ENCODE data around the gene SAMD4A. TPM values are rescaled to one million over a fixed set of nuclear protein-coding genes. Genes with fewer than 3 reads are reported as not detected.

Gene SAMD4A
- total RNA-seq, 2 experiments from 2014 or later = 4.6 to 4.7 TPM

GRCh38 chr14:54783660-54784015, 216.7 kb downstream of the SAMD4A start:
- Mint-ChIP-seq H3K36me3 (peaks cover 3% of the 10 kb centered on the region), H3K4me3 (no peak overlapping the region), H3K4me1 (peaks cover 11% of the 10 kb centered on the region), H3K9me3 (no peaks in the 10 kb centered on the region), H3K27ac (no peak overlapping the region), H3K27me3 (peaks cover 3% of the 10 kb centered on the region)
- DNase-seq = no peak

DNA sequence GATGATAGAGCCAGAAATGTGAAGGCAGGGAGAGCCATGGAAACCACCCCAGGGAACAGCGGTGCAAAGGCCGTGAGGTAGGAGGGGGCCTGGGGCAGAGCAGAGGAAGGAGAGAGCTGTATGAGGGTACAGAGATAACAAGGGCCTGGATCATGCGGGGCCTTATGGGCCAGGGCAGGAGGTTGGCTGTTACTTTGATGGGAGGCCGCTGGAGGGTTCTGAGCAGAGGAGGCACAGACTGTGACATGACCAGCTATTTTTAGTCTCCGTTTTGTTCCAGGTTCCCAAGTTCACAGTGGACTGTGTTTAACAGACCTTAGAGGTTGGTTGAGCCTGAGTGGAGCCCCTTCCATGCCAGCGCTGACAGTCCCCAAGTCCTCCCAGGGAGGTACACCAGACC, 217.1 kb downstream of the SAMD4A start:
- no peaks in the 10 kb centered on the region for H3K9me3 Mint-ChIP-seq
- peaks cover 11% of the 10 kb centered on the region for H3K4me1 Mint-ChIP-seq
- DNase-seq = no peak
- H3K4me3 Mint-ChIP-seq = no peak overlapping the region
- peaks cover 3% of the 10 kb centered on the region for H3K27me3 Mint-ChIP-seq
- no peak overlapping the region for H3K27ac Mint-ChIP-seq
- peaks cover 3% of the 10 kb centered on the region for H3K36me3 Mint-ChIP-seq

DNA sequence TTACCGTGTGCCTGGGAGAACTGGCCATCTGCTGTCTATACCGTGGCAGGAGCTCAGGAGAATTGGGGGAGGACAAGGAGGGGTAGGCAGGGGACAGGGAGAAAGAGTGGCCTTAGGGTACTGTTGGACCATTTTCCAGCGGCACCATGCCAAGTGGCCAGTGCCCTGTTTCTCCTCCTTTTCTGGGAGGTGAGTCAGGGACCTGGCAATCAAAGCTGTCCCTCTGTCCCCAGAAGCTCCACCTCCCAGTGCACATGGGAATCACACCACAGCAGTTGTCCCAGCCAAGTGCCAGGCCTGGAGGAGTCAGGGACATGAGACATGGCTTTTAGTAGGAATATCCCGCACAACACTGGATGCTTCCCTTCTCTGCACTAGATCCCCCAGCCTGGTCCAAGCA, 217.7 kb downstream of the SAMD4A start:
- peaks cover 3% of the 10 kb centered on the region for H3K27me3 Mint-ChIP-seq
- H3K36me3 Mint-ChIP-seq = peaks cover 3% of the 10 kb centered on the region
- DNase-seq = no peak
- H3K4me1 Mint-ChIP-seq = peaks cover 11% of the 10 kb centered on the region
- H3K9me3 Mint-ChIP-seq = no peaks in the 10 kb centered on the region
- H3K27ac Mint-ChIP-seq = no peak overlapping the region
- no peak overlapping the region for H3K4me3 Mint-ChIP-seq

GRCh38 chr14:54785136-54785777, 218.3 kb downstream of the SAMD4A start:
- H3K4me3 Mint-ChIP-seq = no peak overlapping the region
- no peaks in the 10 kb centered on the region for H3K9me3 Mint-ChIP-seq
- peaks cover 3% of the 10 kb centered on the region for H3K27me3 Mint-ChIP-seq
- peaks cover 11% of the 10 kb centered on the region for H3K4me1 Mint-ChIP-seq
- peaks cover 3% of the 10 kb centered on the region for H3K36me3 Mint-ChIP-seq
- H3K27ac Mint-ChIP-seq = no peak overlapping the region
- no peak for DNase-seq

- Mint-ChIP-seq H3K4me1 (peaks cover 11% of the 10 kb centered on the region), H3K4me3 (no peak overlapping the region), H3K36me3 (peaks cover 3% of the 10 kb centered on the region), H3K27me3 (no peaks in the 10 kb centered on the region), H3K9me3 (no peaks in the 10 kb centered on the region), H3K27ac (no peak overlapping the region)
- DNase-seq = no peak
Measured at GRCh38 chr14:54785778-54786770, 219.1 kb downstream of the SAMD4A start.

- Mint-ChIP-seq H3K4me1 (peaks cover 11% of the 10 kb centered on the region), H3K4me3 (no peak overlapping the region), H3K27ac (no peak overlapping the region), H3K36me3 (peaks cover 3% of the 10 kb centered on the region), H3K9me3 (no peaks in the 10 kb centered on the region), H3K27me3 (no peaks in the 10 kb centered on the region)
- DNase-seq = no peak
Measured at GRCh38 chr14:54786838-54787237, 219.9 kb downstream of the SAMD4A start.

DNA sequence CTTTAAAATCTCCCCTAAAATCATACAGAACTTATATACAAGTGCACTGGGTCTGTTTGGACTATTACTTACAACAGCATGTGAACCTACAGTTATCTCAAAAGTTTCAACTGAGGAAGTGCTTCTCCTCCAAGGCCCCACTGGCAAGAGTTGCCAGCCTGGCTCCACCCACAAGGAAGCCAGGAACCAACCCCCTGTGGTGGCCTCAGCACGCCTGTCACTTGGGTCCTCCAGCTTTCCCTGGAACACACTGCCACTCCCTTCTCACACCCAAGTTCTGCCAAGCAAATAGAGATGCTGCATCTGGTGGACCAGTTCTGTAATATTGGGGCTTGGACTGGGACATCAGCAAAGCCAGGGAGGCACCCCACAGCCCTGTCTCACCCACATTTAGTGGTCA, 220.3 kb downstream of the SAMD4A start:
- Mint-ChIP-seq H3K27ac (no peak overlapping the region), H3K4me1 (peaks cover 10% of the 10 kb centered on the region), H3K36me3 (peaks cover 3% of the 10 kb centered on the region), H3K27me3 (no peaks in the 10 kb centered on the region), H3K9me3 (no peaks in the 10 kb centered on the region), H3K4me3 (no peak overlapping the region)
- no peak for DNase-seq

GRCh38 chr14:54788701-54789100, 221.8 kb downstream of the SAMD4A start:
- Mint-ChIP-seq H3K9me3 (no peaks in the 10 kb centered on the region), H3K36me3 (peaks cover 3% of the 10 kb centered on the region), H3K4me3 (no peak overlapping the region), H3K27me3 (no peaks in the 10 kb centered on the region), H3K4me1 (no peaks in the 10 kb centered on the region), H3K27ac (no peak overlapping the region)
- no peak for DNase-seq

DNA sequence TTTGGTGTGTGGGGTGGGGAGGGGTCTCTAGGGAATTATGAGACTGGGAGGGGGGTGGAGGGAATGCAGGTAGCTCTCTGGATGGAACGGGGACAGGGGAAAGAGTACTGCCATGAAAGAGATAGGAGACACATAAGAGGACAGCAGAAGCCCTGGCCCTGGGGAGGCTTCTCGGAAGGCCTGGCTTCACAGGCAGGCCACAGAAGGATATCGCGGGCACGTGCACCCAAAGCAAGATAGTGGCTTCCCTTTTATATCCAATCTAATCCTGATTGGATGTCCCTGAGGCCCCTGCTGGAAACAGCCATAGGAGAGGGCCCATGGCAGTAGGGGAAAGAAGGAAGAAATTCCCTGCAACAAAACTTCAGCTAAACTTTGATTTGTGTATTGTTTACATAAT, 222.2 kb downstream of the SAMD4A start:
- H3K4me3 Mint-ChIP-seq = no peak overlapping the region
- H3K9me3 Mint-ChIP-seq = no peaks in the 10 kb centered on the region
- no peak overlapping the region for H3K27ac Mint-ChIP-seq
- no peaks in the 10 kb centered on the region for H3K36me3 Mint-ChIP-seq
- H3K27me3 Mint-ChIP-seq = no peaks in the 10 kb centered on the region
- no peaks in the 10 kb centered on the region for H3K4me1 Mint-ChIP-seq
- no peak for DNase-seq

DNA sequence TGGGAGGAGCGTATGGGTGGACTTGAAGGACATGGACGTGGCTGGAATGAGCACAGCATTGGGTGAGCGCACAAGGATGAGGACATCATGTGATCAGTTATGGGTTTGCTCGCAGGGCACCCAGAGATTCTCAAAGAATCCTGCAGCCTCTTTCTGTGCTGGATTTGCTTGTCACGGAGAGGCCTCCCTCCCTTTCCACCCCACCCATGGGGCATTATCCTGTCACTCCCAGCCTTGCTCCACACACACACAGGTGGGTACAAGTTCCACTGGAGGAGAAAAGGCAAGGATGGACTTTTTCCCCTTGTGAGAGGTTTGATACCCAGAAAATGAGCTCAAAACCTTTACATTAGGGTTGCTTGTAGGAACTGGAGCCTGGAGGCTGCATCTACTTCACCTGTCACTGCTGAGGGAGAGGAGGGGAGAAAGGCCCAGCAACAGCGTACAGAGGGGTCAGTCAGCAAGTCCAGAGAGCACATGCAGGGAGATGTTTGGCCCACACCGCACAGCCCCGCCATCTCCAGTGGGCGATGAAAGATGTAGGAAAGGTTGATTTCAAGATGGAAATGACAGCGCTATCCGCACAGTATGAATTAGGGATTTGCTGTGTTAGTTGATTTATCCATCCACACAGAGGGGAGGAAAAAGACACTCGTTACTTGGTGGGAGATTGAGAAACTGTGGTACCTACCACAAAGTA, 223.0 kb downstream of the SAMD4A start:
- DNase-seq = no peak
- Mint-ChIP-seq H3K27ac (no peak overlapping the region), H3K4me1 (no peaks in the 10 kb centered on the region), H3K36me3 (no peaks in the 10 kb centered on the region), H3K4me3 (no peak overlapping the region), H3K27me3 (no peaks in the 10 kb centered on the region), H3K9me3 (no peaks in the 10 kb centered on the region)

DNA sequence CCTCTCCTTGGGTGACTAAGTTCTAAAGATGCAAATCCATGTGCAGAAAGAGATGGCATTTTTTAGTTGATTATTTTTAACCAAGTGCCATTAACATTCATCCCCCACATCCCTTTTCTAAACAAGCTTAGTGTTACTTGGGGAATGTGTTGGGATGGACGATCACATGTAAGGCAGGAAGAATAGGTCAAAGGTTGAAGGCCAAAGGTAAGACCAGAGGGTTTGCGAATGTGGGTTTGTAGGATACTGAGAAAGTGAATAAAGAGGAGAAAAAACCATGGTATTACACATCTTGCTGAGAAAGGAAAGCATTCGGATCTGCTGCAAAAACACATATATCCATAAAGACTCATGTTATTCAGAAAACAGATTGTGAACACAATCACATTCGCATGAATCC, 224.1 kb downstream of the SAMD4A start:
- Mint-ChIP-seq H3K36me3 (peaks cover 5% of the 10 kb centered on the region), H3K4me1 (no peaks in the 10 kb centered on the region), H3K4me3 (no peak overlapping the region), H3K27me3 (peaks cover 4% of the 10 kb centered on the region), H3K9me3 (peaks cover 5% of the 10 kb centered on the region), H3K27ac (no peak overlapping the region)
- DNase-seq = no peak

DNA sequence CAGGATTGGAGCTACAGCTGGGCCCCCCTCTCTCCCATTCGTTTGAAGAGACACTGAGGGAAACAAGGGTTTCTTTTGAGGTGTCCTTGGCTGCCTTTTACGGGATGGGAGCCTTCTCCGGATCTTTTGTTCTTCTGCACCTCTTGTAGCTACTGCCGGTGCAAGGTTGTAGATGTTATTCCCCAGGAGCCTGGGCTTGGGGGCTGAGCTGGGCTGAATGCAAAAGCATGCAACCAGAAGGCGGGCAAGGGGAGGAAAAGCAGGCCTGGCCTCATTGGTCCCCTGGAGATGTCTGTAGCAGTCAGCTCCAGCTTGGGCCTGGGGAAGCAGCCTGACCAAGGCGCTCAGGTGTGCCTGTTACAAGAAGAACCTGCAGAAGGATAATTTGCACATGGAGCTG, 225.4 kb downstream of the SAMD4A start:
- no peak overlapping the region for H3K27ac Mint-ChIP-seq
- peaks cover 4% of the 10 kb centered on the region for H3K27me3 Mint-ChIP-seq
- peaks cover 5% of the 10 kb centered on the region for H3K36me3 Mint-ChIP-seq
- H3K4me3 Mint-ChIP-seq = no peak overlapping the region
- no peaks in the 10 kb centered on the region for H3K4me1 Mint-ChIP-seq
- peaks cover 5% of the 10 kb centered on the region for H3K9me3 Mint-ChIP-seq
- DNase-seq = no peak

- Mint-ChIP-seq H3K4me3 (no peak overlapping the region), H3K27me3 (peaks cover 4% of the 10 kb centered on the region), H3K4me1 (no peaks in the 10 kb centered on the region), H3K9me3 (peaks cover 5% of the 10 kb centered on the region), H3K36me3 (peaks cover 5% of the 10 kb centered on the region), H3K27ac (no peak overlapping the region)
- no peak for DNase-seq
Measured at GRCh38 chr14:54794159-54794558, 227.2 kb downstream of the SAMD4A start.

GRCh38 chr14:54794796-54795195, 227.9 kb downstream of the SAMD4A start:
- peaks cover 5% of the 10 kb centered on the region for H3K9me3 Mint-ChIP-seq
- no peak overlapping the region for H3K4me3 Mint-ChIP-seq
- DNase-seq = no peak
- H3K4me1 Mint-ChIP-seq = no peaks in the 10 kb centered on the region
- peaks cover 5% of the 10 kb centered on the region for H3K36me3 Mint-ChIP-seq
- H3K27ac Mint-ChIP-seq = no peak overlapping the region
- H3K27me3 Mint-ChIP-seq = peaks cover 4% of the 10 kb centered on the region

DNA sequence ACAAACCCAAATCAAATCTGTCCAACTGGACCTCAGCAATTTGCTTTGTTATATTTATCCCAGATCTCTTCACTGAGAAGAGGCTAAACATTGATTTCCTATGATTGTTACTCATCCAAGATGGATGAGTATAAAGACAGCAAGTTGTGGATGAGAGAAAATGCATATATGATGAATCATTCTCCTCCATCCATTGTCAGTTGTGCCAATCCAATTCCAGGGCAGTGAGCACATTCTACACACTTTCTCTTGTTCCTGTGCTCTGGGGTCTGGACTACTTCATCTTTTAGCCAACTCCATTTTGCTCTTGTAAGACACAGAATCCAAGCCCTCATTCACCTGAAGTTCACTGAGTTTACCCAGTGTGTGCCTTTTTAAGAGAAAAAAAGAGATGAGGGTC, 230.0 kb downstream of the SAMD4A start:
- peaks cover 5% of the 10 kb centered on the region for H3K9me3 Mint-ChIP-seq
- H3K27ac Mint-ChIP-seq = no peak overlapping the region
- H3K36me3 Mint-ChIP-seq = peaks cover 5% of the 10 kb centered on the region
- DNase-seq = no peak
- H3K4me3 Mint-ChIP-seq = no peak overlapping the region
- no peaks in the 10 kb centered on the region for H3K4me1 Mint-ChIP-seq
- peaks cover 13% of the 10 kb centered on the region for H3K27me3 Mint-ChIP-seq
